H9 (cell line): ENCODE measurements around the gene SLC9A6. TPM values are rescaled to one million over a fixed set of nuclear protein-coding genes. Genes with fewer than 3 reads are reported as not detected.

Experiments
- DNase-seq: peaks from one replicate; pipeline ENCODE4 v3.0.0-alpha.2; 2017
- H2AFZ ChIP-seq: one replicate; pipeline ENCODE4 v1.6.1; 2013; ENCODE audit warnings: mild to moderate bottlenecking, low read length, control low read depth, moderate library complexity
- H2AK5ac ChIP-seq: 2 replicates; pipeline ENCODE4 v1.6.1; 2013; ENCODE audit warnings: low read length, control low read depth, mixed read lengths; ENCODE audit not compliant: insufficient read length
- H2BK120ac ChIP-seq: one replicate; pipeline ENCODE4 v1.6.1; 2013; ENCODE audit warnings: low read depth, mild to moderate bottlenecking, low read length, control low read depth, inconsistent platforms; ENCODE audit not compliant: poor library complexity, severe bottlenecking
- H2BK12ac ChIP-seq: 2 replicates; pipeline ENCODE4 v1.6.1; 2013; ENCODE audit warnings: low read length, control low read depth, mixed read lengths, low read depth; ENCODE audit not compliant: insufficient read length
- H2BK15ac ChIP-seq: 2 replicates; pipeline ENCODE4 v1.6.1; 2013; ENCODE audit warnings: low read depth, low read length, control low read depth
- H2BK20ac ChIP-seq: one replicate; pipeline ENCODE4 v1.6.1; 2013; ENCODE audit warnings: low read depth, mild to moderate bottlenecking, low read length, control low read depth, inconsistent platforms; ENCODE audit not compliant: poor library complexity, severe bottlenecking
- H2BK5ac ChIP-seq: 2 replicates; pipeline ENCODE4 v1.6.1; 2013; ENCODE audit warnings: low read length, control low read depth, mixed read lengths; ENCODE audit not compliant: insufficient read length
- H3K14ac ChIP-seq: 2 replicates; pipeline ENCODE4 v1.6.1; 2013; ENCODE audit warnings: low read length, control low read depth; ENCODE audit not compliant: insufficient read depth
- H3K18ac ChIP-seq: 2 replicates; pipeline ENCODE4 v1.6.1; 2013; ENCODE audit warnings: low read depth, mild to moderate bottlenecking, mixed read lengths, low read length, control low read depth; ENCODE audit not compliant: insufficient read length
- H3K23ac ChIP-seq: 2 replicates; pipeline ENCODE4 v1.6.1; 2013; ENCODE audit warnings: low read length, control low read depth, mixed read lengths, low read depth; ENCODE audit not compliant: insufficient read length
- H3K23me2 ChIP-seq: 2 replicates; pipeline ENCODE4 v1.6.1; 2013; ENCODE audit warnings: low read depth, mild to moderate bottlenecking, mixed read lengths, low read length, control low read depth; ENCODE audit not compliant: insufficient read length, poor library complexity, severe bottlenecking
- H3K27ac ChIP-seq: 2 replicates; pipeline ENCODE4 v1.5.1; 2013; ENCODE audit warnings: low read length, control low read depth, mixed read lengths, low read depth; ENCODE audit not compliant: insufficient read length
- H3K27me3 ChIP-seq: 2 replicates; pipeline ENCODE4 v1.6.1; 2013; ENCODE audit warnings: low read length, control low read depth, inconsistent platforms; ENCODE audit not compliant: insufficient read depth
- H3K4ac ChIP-seq: 2 replicates; pipeline ENCODE4 v1.6.1; 2013; ENCODE audit warnings: low read depth, mild to moderate bottlenecking, control low read depth, inconsistent platforms, low read length, moderate library complexity
- H3K4me1 ChIP-seq: 2 replicates; pipeline ENCODE4 v1.6.1; 2013; ENCODE audit warnings: low read length, control low read depth, inconsistent platforms; ENCODE audit not compliant: insufficient read depth
- H3K4me2 ChIP-seq: 2 replicates; pipeline ENCODE4 v1.6.1; 2013; ENCODE audit warnings: low read length, control low read depth, mixed read lengths; ENCODE audit not compliant: insufficient read length, insufficient read depth
- H3K56ac ChIP-seq: 2 replicates; pipeline ENCODE4 v1.6.1; 2013; ENCODE audit warnings: low read depth, mild to moderate bottlenecking, mixed read lengths, low read length, control low read depth; ENCODE audit not compliant: insufficient read length
- H3K79me1 ChIP-seq: 2 replicates; pipeline ENCODE4 v1.6.1; 2013; ENCODE audit warnings: low read depth, mild to moderate bottlenecking, moderate library complexity, low read length, control low read depth, inconsistent platforms; ENCODE audit not compliant: insufficient read depth, poor library complexity, severe bottlenecking
- H3K79me2 ChIP-seq: 2 replicates; pipeline ENCODE4 v1.6.1; 2013; ENCODE audit warnings: low read length, control low read depth, inconsistent platforms; ENCODE audit not compliant: insufficient read depth
- H3K9ac ChIP-seq: 2 replicates; pipeline ENCODE4 v1.6.1; 2013; ENCODE audit warnings: low read length, control low read depth, mixed read lengths; ENCODE audit not compliant: insufficient read length; ENCODE audit errors: extremely low read depth
- H3K9me3 ChIP-seq: one replicate; pipeline ENCODE4 v1.6.1; 2013; ENCODE audit warnings: low read depth, low read length, inconsistent platforms; ENCODE audit not compliant: control insufficient read depth
- H3T11ph ChIP-seq: one replicate; pipeline ENCODE4 v1.6.1; 2013; ENCODE audit warnings: mild to moderate bottlenecking, low read length, control low read depth, inconsistent platforms
- H4K20me1 ChIP-seq: one replicate; pipeline ENCODE4 v1.6.1; 2013; ENCODE audit not compliant: control insufficient read depth, insufficient read length, insufficient read depth
- H4K5ac ChIP-seq: 2 replicates; pipeline ENCODE4 v1.6.1; 2013; ENCODE audit warnings: low read depth, mild to moderate bottlenecking, mixed read lengths, low read length, control low read depth; ENCODE audit not compliant: insufficient read length
- H4K8ac ChIP-seq: replicated peaks from 2 replicates; pipeline ENCODE4 v1.6.1; 2013; ENCODE audit warnings: low read length, control low read depth, mixed read lengths, low read depth; ENCODE audit not compliant: insufficient read length
- H4K91ac ChIP-seq: 2 replicates; pipeline ENCODE4 v1.6.1; 2013; ENCODE audit warnings: low read depth, mild to moderate bottlenecking, moderate library complexity, mixed read lengths, low read length, control low read depth; ENCODE audit not compliant: insufficient read length
- H3K27ac Mint-ChIP-seq, 3 experiments: 2 replicates in 2 of 3; 3 replicates in 1 of 3; pipeline ENCODE4 v1.8.0; 2020 to 2021; ENCODE audit warnings: mixed read lengths in 3 of 3, mild to moderate bottlenecking in 1 of 3, moderate library complexity in 1 of 3
- H3K27me3 Mint-ChIP-seq: 2 replicates; pipeline ENCODE4 v1.8.0; 2021; ENCODE audit warnings: low read depth, mild to moderate bottlenecking, moderate library complexity, mixed read lengths
- H3K36me3 Mint-ChIP-seq, 3 experiments: 2 replicates in 2 of 3; 3 replicates in 1 of 3; pipeline ENCODE4 v1.8.0; 2020 to 2021; ENCODE audit warnings: low read depth in 3 of 3, mixed read lengths in 3 of 3; ENCODE audit not compliant: insufficient read depth in 1 of 3
- H3K4me1 Mint-ChIP-seq, 2 experiments: 2 replicates each; pipeline ENCODE4 v1.8.0; 2020; ENCODE audit warnings: mixed read lengths in 2 of 2
- H3K4me3 Mint-ChIP-seq, 2 experiments: 2 replicates in 1 of 2; 3 replicates in 1 of 2; pipeline ENCODE4 v1.8.0; 2020 to 2021; ENCODE audit warnings: mild to moderate bottlenecking in 2 of 2, mixed read lengths in 2 of 2, moderate library complexity in 1 of 2
- H3K9me3 Mint-ChIP-seq, 2 experiments: 2 replicates in 1 of 2; 3 replicates in 1 of 2; pipeline ENCODE4 v1.8.0; 2020; ENCODE audit warnings: mild to moderate bottlenecking in 2 of 2, mixed read lengths in 2 of 2, moderate library complexity in 1 of 2
- CTCF ChIP-seq: fragments of 200-600 bp; sonication (generic); conservative IDR thresholded peaks from 3 replicates; pipeline ENCODE4 v1.8.0; 2021; ENCODE audit warnings: antibody characterized with exemption, mild to moderate bottlenecking
- WGBS: extraction: QIAGEN DNeasy Blood & Tissue Kit; methylation state at CpG from one replicate; pipeline ENCODE4 v1.1.7; 2013; ENCODE audit warnings: missing lambda C conversion rate, low lambda C conversion rate, mixed read lengths; ENCODE audit not compliant: insufficient read length; ENCODE audit errors: extremely low coverage; 5-methylcytosine and 5-hydroxymethylcytosine counted together
- total RNA-seq: library from RNA; stranded (reverse); gene quantifications from 2 replicates; pipeline ENCODE4 v1.2.1, GENCODE V29; 2021

The SLC9A6 gene
- total RNA-seq, 1 experiment from 2014 or later: 12.3 TPM

- Histone ChIP-seq H4K20me1 (no peaks in the 10 kb centered on the region), H3K9ac (no peak overlapping the region), H4K91ac (no peak overlapping the region), H2AK5ac (no peak overlapping the region), H3K4me1 (no peaks in the 10 kb centered on the region), H3K14ac (no peak overlapping the region), H2AFZ (no peak overlapping the region), H3K4me2 (no peak overlapping the region), H2BK5ac (no peak overlapping the region), H4K8ac (no peak overlapping the region), H2BK15ac (no peak overlapping the region), H3K9me3 (peaks cover 29% of the 10 kb centered on the region), H2BK120ac (no peak overlapping the region), H3K27ac (no peak overlapping the region), H3K4ac (no peak overlapping the region), H3T11ph (no peak overlapping the region), H3K56ac (no peak overlapping the region), H3K23me2 (no peaks in the 10 kb centered on the region), H3K27me3 (no peaks in the 10 kb centered on the region), H3K79me1 (no peaks in the 10 kb centered on the region), H4K5ac (no peak overlapping the region), H3K79me2 (no peaks in the 10 kb centered on the region), H3K23ac (no peak overlapping the region), H2BK20ac (no peak overlapping the region), H3K18ac (no peak overlapping the region), H2BK12ac (no peak overlapping the region)
- H3K4me1 Mint-ChIP-seq: no peaks in the 10 kb centered on the region
- TF ChIP-seq CTCF: no peak
- H3K9me3 Mint-ChIP-seq: peaks cover 38 to 52% of the 10 kb centered on the region in 2 experiments
- no peak overlapping the region for H3K4me3 Mint-ChIP-seq
- no peak overlapping the region for H3K27ac Mint-ChIP-seq
- WGBS: no CpG with 5 or more reads among the region's 3 CpGs
- no peak for DNase-seq
- peaks cover 4 to 17% (median 13%) of the 10 kb centered on the region in 3 experiments for H3K36me3 Mint-ChIP-seq
- H3K27me3 Mint-ChIP-seq: no peaks in the 10 kb centered on the region
These were observed 39.9 kb downstream of the SLC9A6 start for GRCh38 chrX:136025091-136025490.
